Endothelial cell (in vitro differentiated cells): ENCODE data around the gene BYSL. TPM values are rescaled to one million over a fixed set of nuclear protein-coding genes. Genes with fewer than 3 reads are reported as not detected.

Source experiments
- DNase-seq: peaks from one replicate; pipeline ENCODE4 v3.0.0; 2021; ENCODE audit warnings: low spot score
- H3K27ac Mint-ChIP-seq: one replicate; pipeline ENCODE4 v1.8.0; 2021; ENCODE audit warnings: mixed read lengths, inconsistent platforms; ENCODE audit not compliant: unreplicated experiment
- H3K27me3 Mint-ChIP-seq: one replicate; pipeline ENCODE4 v1.8.0; 2021; ENCODE audit warnings: mild to moderate bottlenecking, moderate library complexity, mixed read lengths, inconsistent platforms; ENCODE audit not compliant: unreplicated experiment
- H3K36me3 Mint-ChIP-seq: one replicate; pipeline ENCODE4 v1.8.0; 2021; ENCODE audit warnings: mild to moderate bottlenecking, low read depth, mixed read lengths, inconsistent platforms; ENCODE audit not compliant: unreplicated experiment
- H3K4me1 Mint-ChIP-seq: one replicate; pipeline ENCODE4 v1.8.0; 2021; ENCODE audit warnings: mild to moderate bottlenecking, mixed read lengths, inconsistent platforms; ENCODE audit not compliant: unreplicated experiment
- H3K4me3 Mint-ChIP-seq: one replicate; pipeline ENCODE4 v1.8.0; 2021; ENCODE audit warnings: mild to moderate bottlenecking, mixed read lengths, inconsistent platforms; ENCODE audit not compliant: unreplicated experiment
- H3K9me3 Mint-ChIP-seq: one replicate; pipeline ENCODE4 v1.8.0; 2021; ENCODE audit warnings: mixed read lengths, inconsistent platforms; ENCODE audit not compliant: unreplicated experiment
- total RNA-seq: library from RNA; stranded (reverse); fragmentation: NEBNext Ultra II Directional; extraction: Animal tissue kit (Norgen Biotek cat#: 25700); gene quantifications from one replicate; pipeline ENCODE4 v1.2.1, GENCODE V29; 2021; ENCODE audit not compliant: unreplicated experiment
- TF ChIP-seq, protein P1 (sequence below): fragments of 200-600 bp; sonication (generic); IDR thresholded peaks from one replicate; pipeline ENCODE4 v1.5.0; 2021; ENCODE audit warnings: antibody characterized with exemption; ENCODE audit not compliant: unreplicated experiment

Gene BYSL
- total RNA-seq, 1 donor from 2014 or later, result 21.9 TPM

DNA sequence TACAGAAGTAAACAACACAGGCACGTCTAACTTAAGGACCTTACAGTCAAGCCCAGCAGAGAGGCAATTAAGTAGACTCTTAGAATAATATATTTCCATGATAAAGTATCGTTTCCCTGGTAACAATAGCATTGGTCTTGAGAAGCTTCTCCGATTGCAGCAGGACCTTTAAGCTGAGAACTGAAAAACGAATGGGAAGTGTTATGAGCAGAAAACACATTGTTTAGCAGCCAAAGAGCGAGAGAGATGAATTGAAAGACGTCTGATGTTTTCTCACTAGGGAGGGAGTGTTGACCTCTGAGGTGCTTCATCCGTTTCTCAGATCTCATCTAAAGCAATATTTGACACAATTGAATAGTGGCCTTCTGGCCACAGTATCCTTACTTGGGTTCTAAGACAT is 855 bp downstream of the BYSL start:
- Mint-ChIP-seq H3K4me1 (peaks cover 26% of the 10 kb centered on the region), H3K27me3 (peaks cover 8% of the 10 kb centered on the region), H3K27ac (peak overlapping the region; percentile 99), H3K36me3 (peaks cover 12% of the 10 kb centered on the region), H3K9me3 (no peaks in the 10 kb centered on the region), H3K4me3 (peak overlapping the region; percentile 97)
- no peak for DNase-seq
- TF ChIP-seq, protein P1, sequence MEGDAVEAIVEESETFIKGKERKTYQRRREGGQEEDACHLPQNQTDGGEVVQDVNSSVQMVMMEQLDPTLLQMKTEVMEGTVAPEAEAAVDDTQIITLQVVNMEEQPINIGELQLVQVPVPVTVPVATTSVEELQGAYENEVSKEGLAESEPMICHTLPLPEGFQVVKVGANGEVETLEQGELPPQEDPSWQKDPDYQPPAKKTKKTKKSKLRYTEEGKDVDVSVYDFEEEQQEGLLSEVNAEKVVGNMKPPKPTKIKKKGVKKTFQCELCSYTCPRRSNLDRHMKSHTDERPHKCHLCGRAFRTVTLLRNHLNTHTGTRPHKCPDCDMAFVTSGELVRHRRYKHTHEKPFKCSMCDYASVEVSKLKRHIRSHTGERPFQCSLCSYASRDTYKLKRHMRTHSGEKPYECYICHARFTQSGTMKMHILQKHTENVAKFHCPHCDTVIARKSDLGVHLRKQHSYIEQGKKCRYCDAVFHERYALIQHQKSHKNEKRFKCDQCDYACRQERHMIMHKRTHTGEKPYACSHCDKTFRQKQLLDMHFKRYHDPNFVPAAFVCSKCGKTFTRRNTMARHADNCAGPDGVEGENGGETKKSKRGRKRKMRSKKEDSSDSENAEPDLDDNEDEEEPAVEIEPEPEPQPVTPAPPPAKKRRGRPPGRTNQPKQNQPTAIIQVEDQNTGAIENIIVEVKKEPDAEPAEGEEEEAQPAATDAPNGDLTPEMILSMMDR, result no peak

DNA sequence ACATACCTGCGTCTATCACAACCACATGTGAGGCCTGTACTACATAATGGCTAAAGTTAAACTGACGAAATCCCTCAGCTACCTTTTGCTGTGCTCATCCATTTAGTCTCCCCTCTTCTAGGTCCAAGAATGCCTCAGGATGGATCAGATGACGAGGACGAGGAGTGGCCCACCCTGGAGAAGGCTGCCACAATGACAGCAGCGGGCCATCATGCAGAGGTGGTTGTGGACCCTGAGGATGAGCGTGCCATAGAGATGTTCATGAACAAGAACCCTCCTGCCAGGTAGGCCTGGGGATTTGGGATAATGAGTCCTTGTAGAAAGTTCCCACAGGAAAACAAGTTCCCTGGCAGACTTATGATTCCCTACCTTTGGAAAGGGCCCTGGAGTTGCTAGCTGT is 6.0 kb downstream of the BYSL start:
- Mint-ChIP-seq H3K4me1 (peaks cover 8% of the 10 kb centered on the region), H3K27me3 (no peaks in the 10 kb centered on the region), H3K4me3 (no peak overlapping the region), H3K36me3 (peaks cover 27% of the 10 kb centered on the region), H3K9me3 (no peaks in the 10 kb centered on the region), H3K27ac (no peak overlapping the region)
- TF ChIP-seq, protein P1, result no peak
- no peak for DNase-seq

DNA sequence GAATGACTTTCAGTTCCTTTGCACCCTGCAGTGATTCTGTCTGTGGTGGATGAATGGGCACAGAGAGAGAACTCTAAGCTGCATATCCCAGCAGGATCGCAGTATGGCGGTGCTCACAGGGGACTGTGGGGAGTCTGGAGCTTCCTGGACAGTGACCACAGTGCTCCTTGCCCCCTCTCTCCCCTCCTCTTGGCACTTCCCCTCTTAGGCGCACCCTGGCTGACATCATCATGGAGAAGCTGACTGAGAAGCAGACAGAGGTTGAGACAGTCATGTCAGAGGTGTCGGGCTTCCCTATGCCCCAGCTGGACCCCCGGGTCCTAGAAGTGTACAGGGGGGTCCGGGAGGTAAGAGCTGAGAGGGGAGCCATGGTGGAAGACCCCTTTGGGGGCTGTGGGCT is 8.6 kb downstream of the BYSL start:
- no peak overlapping the region for H3K27ac Mint-ChIP-seq
- H3K9me3 Mint-ChIP-seq, result no peaks in the 10 kb centered on the region
- H3K36me3 Mint-ChIP-seq, result peaks cover 32% of the 10 kb centered on the region
- TF ChIP-seq, protein P1, result no peak
- DNase-seq, result no peak
- no peak overlapping the region for H3K4me3 Mint-ChIP-seq
- H3K4me1 Mint-ChIP-seq, result no peaks in the 10 kb centered on the region
- no peaks in the 10 kb centered on the region for H3K27me3 Mint-ChIP-seq

DNA sequence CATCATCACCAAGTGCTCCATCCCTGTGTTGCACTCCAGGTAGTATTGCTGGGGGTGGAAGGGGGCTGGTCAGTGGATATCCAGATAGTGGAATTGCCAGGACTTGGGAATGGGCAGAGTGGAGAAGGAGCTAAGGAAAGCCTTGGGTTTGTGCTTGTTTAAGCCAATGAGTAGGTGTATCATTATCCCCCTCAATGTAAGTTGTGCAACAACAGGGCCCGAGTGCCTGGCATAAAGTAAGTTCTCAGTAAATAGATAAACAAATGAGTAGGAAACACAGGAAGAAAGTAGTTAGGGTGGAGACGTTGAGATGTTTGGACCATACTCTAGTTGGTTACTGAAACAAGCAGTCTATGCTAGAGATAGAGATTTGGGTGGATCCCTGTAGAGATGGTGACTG is 10.5 kb downstream of the BYSL start:
- no peaks in the 10 kb centered on the region for H3K9me3 Mint-ChIP-seq
- peaks cover 31% of the 10 kb centered on the region for H3K36me3 Mint-ChIP-seq
- H3K27me3 Mint-ChIP-seq, result no peaks in the 10 kb centered on the region
- no peak overlapping the region for H3K27ac Mint-ChIP-seq
- DNase-seq, result no peak
- H3K4me3 Mint-ChIP-seq, result no peak overlapping the region
- TF ChIP-seq, protein P1, result no peak
- H3K4me1 Mint-ChIP-seq, result peaks cover 3% of the 10 kb centered on the region

DNA sequence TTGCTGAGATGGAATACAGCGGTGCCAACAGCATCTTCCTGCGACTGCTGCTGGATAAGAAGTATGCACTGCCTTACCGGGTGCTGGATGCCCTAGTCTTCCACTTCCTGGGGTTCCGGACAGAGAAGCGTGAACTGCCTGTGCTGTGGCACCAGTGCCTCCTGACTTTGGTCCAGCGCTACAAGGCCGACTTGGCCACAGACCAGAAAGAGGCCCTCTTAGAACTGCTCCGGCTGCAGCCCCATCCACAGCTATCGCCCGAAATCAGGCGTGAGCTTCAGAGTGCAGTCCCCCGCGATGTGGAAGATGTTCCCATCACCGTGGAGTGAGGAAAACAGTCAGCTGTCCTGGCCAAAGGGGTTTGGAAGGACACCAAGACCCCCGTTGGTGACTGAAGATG is 11.1 kb downstream of the BYSL start:
- H3K27ac Mint-ChIP-seq, result no peak overlapping the region

More for the DNA sequence above, 11.1 kb downstream of the BYSL start:
- H3K36me3 Mint-ChIP-seq, result peaks cover 31% of the 10 kb centered on the region
- TF ChIP-seq, protein P1, result no peak
- no peak for DNase-seq
- H3K27me3 Mint-ChIP-seq, result no peaks in the 10 kb centered on the region
- peaks cover 7% of the 10 kb centered on the region for H3K4me1 Mint-ChIP-seq
- H3K4me3 Mint-ChIP-seq, result no peak overlapping the region
- no peaks in the 10 kb centered on the region for H3K9me3 Mint-ChIP-seq
